Measurements from ENCODE around the gene MCRIP2. TPM values are rescaled to one million over a fixed set of nuclear protein-coding genes. Genes with fewer than 3 reads are reported as not detected.

The MCRIP2 gene
- total and polyA plus RNA-seq, 9 of the 15 experiments (the other 6 are each of a cell fraction or from before 2014, with no cell fraction given), result 0.80 to 120 (median 35.2) TPM

GRCh38 chr16:695355-696089 lies 53.9 kb downstream of the MCRIP2 start (continued):
- peak in 1 of 3 experiments; percentile 43; a peak in 1 of 6 replicates for TF ChIP-seq ZBTB11 (CRISPR knock-in tag; IDR thresholded peaks at IDR 0.05)
- TF ChIP-seq KAT7 (CRISPR knock-in tag; IDR thresholded peaks at IDR 0.05; ENCODE audit: borderline replicate concordance), result no peak
- no peak for TF ChIP-seq NELFE (IDR thresholded peaks at IDR 0.05; ENCODE audit: insufficient read depth, insufficient read length)
- no peak for TF ChIP-seq ID3 (CRISPR knock-in tag; IDR thresholded peaks at IDR 0.05)
- TF ChIP-seq ID3 (tag; IDR thresholded peaks at IDR 0.05), result peak; percentile 80; the same call in 1 of the 2 replicates
- TF ChIP-seq HBP1 (CRISPR knock-in tag; IDR thresholded peaks at IDR 0.05), result no peak
- no peak for TF ChIP-seq ZMIZ1 (IDR thresholded peaks at IDR 0.05; ENCODE audit: low read depth in 2 of 2, low read length in 2 of 2)
- no peak for TF ChIP-seq MYNN (IDR thresholded peaks at IDR 0.05)
- no peak for TF ChIP-seq MYNN (CRISPR knock-in tag; IDR thresholded peaks at IDR 0.05)
- no peak for TF ChIP-seq EP300 (IDR thresholded peaks at IDR 0.05; ENCODE audit: low read length)
- TF ChIP-seq SUPT5H (IDR thresholded peaks at IDR 0.05), result peak; percentile 54; the same call in 1 of the 2 replicates
- TF ChIP-seq TRIM25 (IDR thresholded peaks at IDR 0.05; ENCODE audit: borderline replicate concordance), result no peak
- no peak for TF ChIP-seq ZNF224 (CRISPR knock-in tag; IDR thresholded peaks at IDR 0.05)
